Esophagus muscularis mucosa (tissue), 4 donors: Measurements from ENCODE around the gene DDX46.

Experiments used
- CTCF ChIP-seq, 3 experiments: fragments of 200-600 bp in 2 of 3; fragments of 450-650 bp in 1 of 3; sonication (generic) in 2 of 3; IDR thresholded peaks; one replicate each; pipeline ENCODE4 v1.5.1; 2017 to 2019; ENCODE audit warnings: antibody characterized with exemption in 3 of 3, mild to moderate bottlenecking in 2 of 3, moderate library complexity in 1 of 3
- EP300 ChIP-seq: sonication (generic); formaldehyde crosslinking; IDR thresholded peaks from one replicate; pipeline ENCODE4 v1.6.1; 2017; ENCODE audit warnings: antibody characterized with exemption
- POLR2A ChIP-seq: fragments of 450-650 bp; IDR thresholded peaks from one replicate; pipeline ENCODE4 v1.6.1; 2017; ENCODE audit warnings: antibody characterized with exemption, moderate library complexity, mild to moderate bottlenecking, low read depth

- TF ChIP-seq POLR2A = peak; percentile 74
- peak in 1 of 3 experiments; percentile 15 for TF ChIP-seq CTCF (IDR thresholded peaks at IDR 0.05)
- no peak for TF ChIP-seq EP300
Observed at GRCh38 chr5:134845852-134846640, 87.5 kb downstream of the DDX46 start, which contains the start of gene C5orf24.
